GM19438 (cell line): ENCODE measurements around the gene CEP63.

Source experiments
- ATAC-seq: cut with Tn5 transposase; IDR thresholded peaks from one replicate; pipeline ENCODE4 v1.9.1; 2021; ENCODE audit warnings: low read depth; ENCODE audit not compliant: unreplicated experiment

Gene CEP63

GRCh38 chr3:134622806-134623365, 137.0 kb downstream of the CEP63 start:
- no peak for ATAC-seq

GRCh38 chr3:134623615-134624245, 137.9 kb downstream of the CEP63 start:
- ATAC-seq: no peak
